Inflammatory macrophage treated with lipopolysaccharide for 4 hours (primary cell): ENCODE measurements around the gene NRG4.
A peak's percentile ranks its signal among the peaks of the same experiment; 100 is the strongest.
"Not testable (repeated sequence)": the region's sequence is repeated elsewhere in the genome, so short reads cannot be mapped to it uniquely, and the experiment has no call there.

Experiments
- DNase-seq: peaks from one replicate; pipeline ENCODE4 v3.0.0-alpha.2; 2020

NRG4 gene

DNA sequence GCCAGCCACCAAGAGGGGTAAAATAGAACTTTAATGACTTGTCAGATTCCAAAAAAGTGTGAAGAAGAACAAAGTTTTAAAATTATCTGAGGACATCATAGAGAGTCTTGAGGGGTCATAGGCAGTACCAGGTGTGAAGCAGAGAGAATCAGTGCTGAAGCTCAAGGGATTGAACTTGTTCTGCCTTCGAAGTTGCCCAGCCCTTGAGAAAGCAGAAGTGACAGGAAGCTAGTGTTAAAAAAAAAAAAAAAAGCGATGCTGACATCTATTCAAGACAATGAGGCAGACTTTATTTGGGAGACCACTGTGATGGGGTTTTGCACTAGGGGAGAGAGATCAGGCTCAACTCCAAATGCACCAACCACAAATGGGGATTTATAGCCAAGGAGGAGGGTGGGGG is 86.8 kb downstream of the NRG4 start:
- peak; percentile 25 for DNase-seq

- DNase-seq: no peak
Measured at GRCh38 chr15:75924576-75924975, 87.6 kb downstream of the NRG4 start.

DNA sequence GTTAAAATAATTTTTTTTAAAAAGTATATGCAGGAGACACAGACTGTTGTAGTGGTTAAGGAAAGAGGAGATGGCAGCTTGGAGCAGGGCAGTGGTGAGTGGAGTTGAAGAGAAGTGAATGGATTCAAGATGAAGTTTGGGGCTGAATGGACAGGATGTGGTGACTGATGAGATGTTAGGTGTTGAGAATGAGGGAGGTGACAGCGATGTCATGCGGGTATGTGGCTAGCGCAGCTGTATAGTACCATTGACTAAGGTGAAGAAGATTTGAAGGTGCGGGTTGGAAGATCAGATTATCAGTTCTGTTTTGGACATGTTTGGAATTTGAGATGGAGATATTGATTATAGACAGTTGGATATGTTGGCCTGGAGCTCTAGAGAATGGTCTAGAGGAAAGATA is 88.5 kb downstream of the NRG4 start:
- DNase-seq: no peak

DNA sequence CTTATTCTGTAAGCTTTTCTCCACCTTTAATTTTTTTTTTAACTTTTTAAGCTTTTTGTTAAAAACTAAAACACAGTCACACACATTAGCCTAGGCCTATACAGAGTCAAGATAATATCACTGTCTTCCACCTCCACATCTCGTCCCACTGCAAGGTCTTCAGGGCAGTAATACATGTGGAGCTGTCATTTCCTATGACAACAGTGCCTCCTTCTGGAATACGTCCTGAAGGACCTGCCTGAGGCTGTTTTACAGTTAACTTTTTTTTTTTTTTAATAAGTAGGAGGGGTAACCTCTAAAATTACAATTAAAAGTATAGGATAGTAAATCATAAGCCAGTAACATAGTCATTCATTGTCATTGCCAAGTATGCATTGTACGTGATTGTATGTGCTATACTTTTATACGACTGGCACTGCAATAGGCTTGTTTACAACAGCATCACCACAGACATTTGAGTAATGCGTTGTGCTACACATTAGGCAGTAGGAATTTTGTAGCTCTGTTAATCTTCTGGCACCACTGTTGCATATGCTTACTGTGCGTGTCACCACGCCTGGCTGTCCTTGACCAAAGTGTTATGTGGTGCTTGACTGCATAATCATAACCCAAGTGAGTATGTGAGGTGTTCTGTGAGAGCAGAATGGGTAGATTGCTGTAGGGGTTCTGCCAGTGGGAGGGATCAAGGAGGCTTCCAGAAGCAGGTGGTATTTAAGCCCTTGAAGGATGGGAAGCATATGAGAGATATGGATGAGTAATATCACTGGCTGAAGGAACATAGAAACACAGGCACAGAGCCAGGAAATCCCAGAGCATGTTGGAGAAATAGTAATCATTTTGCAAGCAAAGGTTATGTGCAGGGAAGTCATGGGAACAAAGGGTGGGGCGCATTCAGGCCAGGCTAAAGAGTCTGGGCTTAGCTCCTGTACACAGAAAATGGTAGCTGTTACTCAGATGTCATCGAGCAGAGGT is 90.2 kb downstream of the NRG4 start:
- DNase-seq: peak; percentile 38

DNA sequence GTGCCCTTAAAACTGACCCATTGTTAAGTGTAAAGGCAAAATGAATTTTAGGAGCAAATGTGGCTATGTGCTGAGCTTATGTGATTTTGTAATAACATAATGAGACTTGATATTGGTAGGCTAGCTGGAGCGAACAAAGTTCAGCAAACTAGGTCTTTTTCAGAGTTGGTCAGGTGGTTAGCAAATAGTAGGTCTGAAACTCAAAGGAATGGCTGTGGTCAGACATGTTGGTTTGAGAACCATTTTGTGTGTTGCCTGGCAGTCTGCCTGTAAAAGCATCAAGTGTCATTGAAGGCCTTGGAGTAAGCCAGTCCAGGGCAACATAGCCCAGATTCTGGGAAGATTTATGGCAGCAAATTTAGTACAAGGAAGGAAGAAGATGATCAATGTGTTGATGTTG is 92.1 kb downstream of the NRG4 start:
- DNase-seq: no peak

DNA sequence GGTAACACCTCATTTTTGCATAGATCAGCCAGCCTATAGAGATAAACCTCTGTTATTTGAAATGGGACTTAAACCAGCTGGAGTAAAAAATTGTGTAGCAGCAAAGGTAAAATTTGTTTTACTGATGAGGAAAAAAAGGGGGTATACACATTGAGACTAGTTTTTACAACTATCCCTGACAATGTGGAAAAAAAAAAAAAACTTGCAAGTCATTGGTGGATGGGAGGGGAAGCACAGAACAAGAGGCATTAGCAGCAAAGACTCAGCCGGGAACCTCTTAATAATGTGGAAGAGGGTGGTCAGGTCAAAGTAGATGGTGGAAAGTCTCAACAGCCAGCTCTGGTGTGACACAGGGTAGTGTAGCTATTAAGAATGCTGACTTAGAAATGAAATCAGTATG is 94.1 kb downstream of the NRG4 start:
- no peak for DNase-seq

- DNase-seq: no peak
Measured at GRCh38 chr15:75916978-75917377, 95.2 kb downstream of the NRG4 start.

DNA sequence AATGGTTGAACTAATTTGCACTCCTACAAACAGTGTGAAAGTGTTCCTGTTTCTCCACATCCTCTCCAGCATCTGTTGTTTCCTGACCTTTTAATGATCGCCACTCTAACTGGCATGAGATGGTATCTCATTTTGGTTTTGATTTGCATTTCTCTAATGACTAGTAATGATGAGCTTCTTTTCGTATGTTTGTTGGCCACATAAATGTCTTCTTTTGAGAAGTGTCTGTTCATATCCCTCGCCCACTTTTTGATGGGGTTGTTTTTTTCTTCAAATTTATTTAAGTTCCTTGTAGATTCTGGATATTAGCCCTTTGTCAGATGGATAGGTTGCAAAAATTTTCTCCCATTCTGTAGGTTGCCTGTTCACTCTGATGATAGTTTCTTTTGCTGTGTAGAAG is 101.9 kb downstream of the NRG4 start:
- DNase-seq: not testable (repeated sequence)

- no peak for DNase-seq
Measured at GRCh38 chr15:75905231-75905630, 107.0 kb downstream of the NRG4 start.

- peak; percentile 93 for DNase-seq
Measured at GRCh38 chr15:75903331-75904239, 108.6 kb downstream of the NRG4 start, which contains the start of gene FBXO22. TSS of gene FBXO22 (plus strand) at chr15:75903878. CDS start at chr15:75903964, 86 bp downstream.

DNA sequence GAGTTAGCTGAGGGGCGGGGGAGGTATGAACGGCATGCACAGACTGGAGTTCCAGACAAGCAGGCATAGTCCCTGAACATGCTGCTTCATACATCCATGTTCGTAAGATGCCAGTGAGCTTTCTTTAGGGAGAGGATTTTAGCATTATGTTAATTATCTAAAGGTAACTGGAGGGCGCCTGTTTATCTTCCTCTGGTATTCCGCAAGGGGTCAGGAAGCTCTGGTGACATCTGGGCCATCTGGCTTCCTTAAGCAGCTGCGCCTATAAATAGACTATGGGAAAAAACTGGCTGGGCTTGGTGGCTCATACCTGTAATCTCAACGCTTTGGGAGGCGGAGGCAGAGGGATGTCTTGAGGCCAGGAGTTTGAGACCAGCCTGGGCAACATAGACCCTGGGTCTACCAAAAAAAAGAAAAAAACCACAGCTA is 110.1 kb downstream of the NRG4 start:
- no peak for DNase-seq

DNA sequence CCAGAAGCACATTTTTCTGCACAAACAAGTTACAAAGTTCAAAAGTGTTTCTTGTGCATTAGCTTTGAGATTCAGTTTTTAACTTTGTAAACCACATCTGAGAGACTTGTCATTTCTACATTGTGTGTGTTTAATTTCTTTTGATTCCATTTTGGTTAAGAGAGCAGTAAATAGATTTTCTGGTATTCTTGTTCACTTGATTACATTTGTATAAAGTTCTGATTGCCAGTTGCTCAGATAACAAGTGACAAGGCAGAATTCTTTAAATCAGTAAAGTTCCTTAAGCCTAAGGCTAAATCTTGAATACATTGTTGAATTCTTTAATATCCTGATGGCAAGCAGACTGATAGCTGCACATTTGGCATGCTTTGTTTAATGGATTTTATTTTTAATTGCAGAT is 111.6 kb downstream of the NRG4 start:
- no peak for DNase-seq

GRCh38 chr15:75895731-75896130 is 116.5 kb downstream of the NRG4 start:
- no peak for DNase-seq

DNA sequence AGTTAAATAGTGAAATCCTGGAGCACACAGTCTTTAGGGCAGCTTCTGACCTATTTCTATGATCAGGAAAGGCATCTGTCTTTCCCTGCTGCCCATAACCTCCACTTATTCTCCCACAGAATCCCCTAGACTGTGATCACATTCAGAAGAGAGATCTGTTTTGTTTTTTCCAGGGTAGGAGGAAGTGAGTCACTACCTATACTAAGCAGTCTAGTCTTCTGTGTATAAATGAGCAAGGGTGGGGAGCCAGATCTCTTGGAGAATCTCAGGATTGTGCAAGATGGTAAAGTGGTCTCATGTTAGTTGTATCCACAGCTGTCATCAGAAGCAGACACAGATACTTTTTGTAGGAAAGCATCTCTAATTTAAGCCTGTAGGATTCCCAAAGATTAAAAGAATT is 120.3 kb downstream of the NRG4 start:
- peak; percentile 63 for DNase-seq
